Testis (tissue), 3 donors: Measurements from ENCODE around the gene LBP. TPM values are rescaled to one million over a fixed set of nuclear protein-coding genes. Genes with fewer than 3 reads are reported as not detected.

Source experiments
- DNase-seq: peaks from one replicate; pipeline ENCODE4 v3.0.0-alpha.2; 2019
- H3K27ac ChIP-seq, 2 donors: fragments of 200-600 bp; sonication (generic); one replicate each; pipeline ENCODE4 v1.5.1; 2019
- H3K27me3 ChIP-seq: fragments of 200-600 bp; sonication (generic); one replicate; pipeline ENCODE4 v1.5.1; 2019
- H3K36me3 ChIP-seq: fragments of 200-600 bp; sonication (generic); one replicate; pipeline ENCODE4 v1.5.1; 2017; ENCODE audit warnings: low read depth; ENCODE audit errors: missing control alignments
- H3K4me1 ChIP-seq: fragments of 200-600 bp; sonication (generic); one replicate; pipeline ENCODE4 v1.5.1; 2019
- H3K4me3 ChIP-seq, 2 donors: fragments of 200-600 bp; sonication (generic); one replicate each; pipeline ENCODE4 v1.5.1; 2017 to 2019
- H3K9me3 ChIP-seq: fragments of 200-600 bp; sonication (generic); one replicate; pipeline ENCODE4 v1.5.1; 2017
- CTCF ChIP-seq, 3 experiments: fragments of 450-650 bp in 2 of 3; fragments of 200-600 bp in 1 of 3; sonication (generic) in 1 of 3; IDR thresholded peaks; one replicate each; pipeline ENCODE4 v1.5.1; 2016 to 2019; ENCODE audit warnings: antibody characterized with exemption in 3 of 3, mild to moderate bottlenecking in 2 of 3, moderate library complexity in 1 of 3
- POLR2A ChIP-seq: fragments of 450-650 bp; IDR thresholded peaks from one replicate; pipeline ENCODE4 v1.6.1; 2017; ENCODE audit warnings: antibody characterized with exemption, mild to moderate bottlenecking, moderate library complexity
- WGBS, 2 donors: methylation state at CpG; one replicate each; pipeline ENCODE4 v1.1.5; 2018; 5-methylcytosine and 5-hydroxymethylcytosine counted together
- intact Hi-C: fragments of 100-400 bp; cut with DNase I; formaldehyde crosslinking; loops from one replicate; pipeline ENCODE4 v1.15.1; 2023; ENCODE audit warnings: low total_unique reads
- polyA plus RNA-seq: library from polyadenylated mRNA; stranded (reverse); fragments of 350-450 nt; fragmentation: Illumina TruSeq; extraction: RNeasy Lipid Tissue Mini Kit (QIAGEN cat#74804); gene quantifications from one replicate; pipeline ENCODE4 v1.2.3, GENCODE V29; 2014; ENCODE audit warnings: low read depth, low replicate concordance; ENCODE audit not compliant: insufficient read depth
- small RNA-seq, 2 donors: library from RNA; depleted of rRNA; stranded (forward); fragments of <200 nt; gene quantifications; one replicate each; pipeline ENCODE3, GENCODE V24; 2016
- total RNA-seq, 2 donors: library from RNA; depleted of rRNA; stranded (reverse); fragments of >200 nt; gene quantifications; one replicate each; pipeline ENCODE4 v1.2.3, GENCODE V29; 2016

The LBP gene
- total and polyA plus RNA-seq, 3 donors from 2014 or later = 0.87 to 1.3 (median 1.2) TPM

- no peaks in the 10 kb centered on the region for H3K9me3 ChIP-seq
These were observed 80.0 kb downstream of the LBP start for GRCh38 chr20:38426006-38426897.

More at GRCh38 chr20:38426006-38426897, 80.0 kb downstream of the LBP start:
- no peak overlapping the region for H3K4me3 ChIP-seq
- H3K4me1 ChIP-seq = no peaks in the 10 kb centered on the region
- no peak overlapping the region for H3K27ac ChIP-seq
- no peak for TF ChIP-seq CTCF (IDR thresholded peaks at IDR 0.05)
- TF ChIP-seq POLR2A = no peak
- H3K36me3 ChIP-seq = no peaks in the 10 kb centered on the region
- DNase-seq = no peak
- no peaks in the 10 kb centered on the region for H3K27me3 ChIP-seq
- 77 to 79% methylated on average over 14 to 15 of the region's 15 CpGs for WGBS, 2 donors
- intact Hi-C loops = no loop called here

Small RNA genes within 50 kb of the gene (small RNA-seq; reads per million reads assigned to genes)
- gene RF00056 (0 reads per million in 2 donors), gene SNORA71B (7.3 to 8.5 reads per million in 2 donors)

Other genes with a start within 250 kb of the LBP start
- 1 to 10 TPM; 3.2 to 8.5 TPM for gene TGM2, start 181.2 kb upstream of the LBP start, total RNA-seq
- 49.0 TPM for gene TGM2, start 181.2 kb upstream of the LBP start, polyA plus RNA-seq
- 1 to 10 TPM; 7.6 to 9.6 TPM for gene KIAA1755, start 85.7 kb upstream of the LBP start, total RNA-seq
- gene KIAA1755, start 85.7 kb upstream of the LBP start, polyA plus RNA-seq = 5.2 TPM
- 10 to 100 TPM in 1 of 2 donors, 1 to 10 TPM in 1; 9.3 to 17.5 TPM for gene BPI, start 42.3 kb upstream of the LBP start, total RNA-seq
- gene BPI, start 42.3 kb upstream of the LBP start, polyA plus RNA-seq = 29.0 TPM
- gene SNHG17, start 88.8 kb downstream of the LBP start, total RNA-seq = 10 to 100 TPM; 16.3 to 26.9 TPM
- 17.8 TPM for gene SNHG17, start 88.8 kb downstream of the LBP start, polyA plus RNA-seq
- 10 to 100 TPM; 49.9 to 64.7 TPM for gene RALGAPB, start 126.4 kb downstream of the LBP start, total RNA-seq
- 52.6 TPM for gene RALGAPB, start 126.4 kb downstream of the LBP start, polyA plus RNA-seq
- gene ADIG, start 234.7 kb downstream of the LBP start, total RNA-seq = 10 to 100 TPM; 10.5 to 40.9 TPM
- 53.3 TPM for gene ADIG, start 234.7 kb downstream of the LBP start, polyA plus RNA-seq